Measurements from ENCODE around the gene MYL9.
A peak's percentile ranks its signal among the peaks of the same experiment; 100 is the strongest.

MYL9 gene

GRCh38 chr20:36584018-36584481, 42.7 kb downstream of the MYL9 start:
- DNase-seq (ENCODE audit: low spot score) = no peak

- DNase-seq (ENCODE audit: low spot score) = no peak
Measured at GRCh38 chr20:36585410-36586125, 44.2 kb downstream of the MYL9 start.

GRCh38 chr20:36587388-36588070, 46.2 kb downstream of the MYL9 start:
- DNase-seq (ENCODE audit: low spot score) = no peak

- no peak for DNase-seq (ENCODE audit: low spot score)
Measured at GRCh38 chr20:36591281-36591680, 50.0 kb downstream of the MYL9 start.

- DNase-seq (ENCODE audit: low spot score) = peak; percentile 40
Measured at GRCh38 chr20:36591854-36592641, 50.7 kb downstream of the MYL9 start.

- no peak for DNase-seq (ENCODE audit: low spot score)
Measured at GRCh38 chr20:36593347-36593929, 52.1 kb downstream of the MYL9 start.

- DNase-seq (ENCODE audit: low spot score) = no peak
Measured at GRCh38 chr20:36599912-36600345, 58.6 kb downstream of the MYL9 start.

Measured in activated CD4-positive, alpha-beta T cell treated with anti-CD3 and anti-CD28 coated beads, Interleukin-2, Interleukin-4, amounts not matched to agents 100 ng/mL and 50 ng/mL, durations not matched to agents 16 hours and 8 hours (primary cell).